ENCODE results near the gene MGST2.

MGST2 gene

DNA sequence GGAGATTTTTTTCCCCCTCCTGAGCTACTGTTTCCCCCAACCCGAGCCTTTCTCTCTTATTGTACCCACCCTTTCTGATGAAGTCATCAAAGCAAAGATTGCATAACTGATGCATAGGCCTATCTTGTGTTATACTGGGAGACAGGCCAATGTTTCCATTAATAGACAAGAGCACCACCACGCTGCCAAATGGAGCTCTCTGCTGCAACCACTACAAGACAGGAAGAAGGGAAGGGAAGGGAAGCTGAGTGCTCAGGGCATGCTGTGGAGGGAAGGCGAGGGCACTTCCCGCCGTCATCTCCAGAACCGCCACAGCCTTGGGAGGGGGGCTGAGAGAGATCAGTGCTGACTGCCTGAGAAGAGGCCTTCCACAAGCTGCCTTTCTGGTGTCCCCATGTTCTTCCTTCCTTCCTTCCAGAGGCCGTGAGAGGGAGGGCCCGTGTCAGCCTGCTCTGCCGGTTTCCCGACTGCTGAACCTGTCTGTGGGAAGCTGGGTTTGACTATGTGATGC is 75.0 kb downstream of the MGST2 start:
- peak; percentile 89 for DNase-seq

GRCh38 chr4:139743027-139743426 is 77.4 kb downstream of the MGST2 start:
- DNase-seq: no peak

DNA sequence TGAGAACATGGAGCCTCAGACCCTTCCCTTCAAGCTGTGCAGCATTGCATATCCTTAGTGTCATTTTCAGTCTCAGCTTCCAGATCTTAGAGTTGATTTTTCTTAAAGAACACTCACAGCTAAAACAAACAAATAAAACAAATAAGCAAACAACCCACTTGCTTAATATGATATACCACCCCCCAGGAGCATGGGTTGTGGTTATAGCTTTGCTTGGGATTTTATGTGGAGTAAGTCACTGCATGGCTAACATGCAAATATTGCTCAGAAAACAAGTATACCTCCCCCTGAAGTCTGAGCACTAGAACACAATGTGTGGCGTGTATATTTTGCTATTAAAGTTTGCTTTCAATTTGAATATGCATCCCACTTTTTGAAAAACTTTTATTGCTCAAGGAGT is 78.6 kb downstream of the MGST2 start:
- DNase-seq: no peak

GRCh38 chr4:139745111-139745639 is 79.6 kb downstream of the MGST2 start:
- DNase-seq: no peak

DNA sequence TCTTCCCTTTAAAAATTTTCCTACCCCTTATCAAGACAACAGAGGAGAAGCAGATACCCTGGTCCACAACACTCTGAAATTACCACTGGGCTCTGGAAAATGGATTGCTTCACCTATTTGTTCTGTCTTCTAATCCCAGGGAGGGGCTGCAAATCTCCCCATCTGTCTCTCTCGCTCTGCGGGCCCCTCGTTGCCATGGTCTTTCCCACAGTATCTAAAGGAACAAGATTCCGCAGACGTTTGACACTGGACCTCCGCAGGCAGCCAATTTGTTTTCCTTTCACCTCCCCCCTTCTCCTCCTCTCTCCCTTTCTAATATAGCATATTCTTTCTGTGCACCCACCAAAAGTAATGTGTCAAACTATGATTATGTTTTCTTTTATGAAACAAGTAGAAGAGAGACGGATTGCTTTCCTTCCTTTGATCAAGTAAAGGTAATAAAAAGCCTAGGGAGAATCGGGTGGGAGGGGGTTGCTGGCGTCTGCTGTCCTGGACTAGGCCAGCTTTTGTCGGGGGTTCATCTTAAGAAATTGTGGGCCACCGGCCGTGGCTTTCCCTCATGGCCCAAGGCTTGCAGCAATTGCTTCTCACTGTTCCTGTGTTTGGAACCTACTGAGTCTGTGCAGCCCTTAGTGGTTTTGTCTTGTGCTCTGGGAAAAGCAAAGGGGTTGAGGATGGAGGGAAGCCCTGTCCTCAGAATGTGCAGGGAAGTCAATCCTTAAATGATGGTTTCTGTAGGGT is 81.0 kb downstream of the MGST2 start:
- no peak for DNase-seq

GRCh38 chr4:139749338-139749737 is 83.7 kb downstream of the MGST2 start:
- no peak for DNase-seq

GRCh38 chr4:139749835-139750498 is 84.3 kb downstream of the MGST2 start:
- no peak for DNase-seq

DNA sequence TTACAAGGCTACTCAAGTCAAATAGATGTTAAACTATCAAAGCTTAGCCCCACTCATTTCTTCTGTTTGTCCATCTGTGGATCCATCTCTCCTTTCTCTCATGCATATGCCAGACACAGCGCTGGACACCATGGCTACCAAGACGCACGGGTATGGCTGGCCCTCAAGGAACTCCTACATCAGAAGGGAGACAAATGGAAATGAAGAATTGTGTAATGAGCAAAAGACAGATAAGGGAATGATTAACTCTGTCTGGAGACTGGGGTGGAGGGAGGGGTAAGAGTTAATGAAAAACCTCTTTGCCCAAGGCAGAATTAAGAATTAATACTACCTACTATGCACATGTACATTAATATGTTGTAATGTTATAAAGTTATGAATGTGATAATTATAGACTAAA is 88.1 kb downstream of the MGST2 start:
- DNase-seq: no peak

All from fibroblast of skin of scalp (primary cell).